Left colon (tissue), 2 donors: ENCODE measurements around the gene DMXL2. TPM values are rescaled to one million over a fixed set of nuclear protein-coding genes. Genes with fewer than 3 reads are reported as not detected.

ENCODE experiments used
- ATAC-seq: fragments of 200-7000 bp; cut with Tn5 transposase; one replicate; pipeline ENCODE4 v1.9.1; 2020; ENCODE audit warnings: mild to moderate bottlenecking, moderate library complexity
- DNase-seq, 2 donors: peaks; one replicate each; pipeline ENCODE4 v3.0.0-alpha.2; 2020
- intact Hi-C, 2 donors: fragments of 100-400 bp; cut with DNase I in 1 of 2; cut with micrococcal nuclease in 1 of 2; formaldehyde crosslinking; loops; one replicate each; pipeline versions ENCODE4 v1.11.2 to v1.14.0; 2022; cut with DNase I, micrococcal nuclease
- total RNA-seq, 2 donors: library from RNA; stranded (reverse); fragmentation: NEBNext Ultra II Directional; extraction: Animal tissue kit (Norgen Biotek cat#: 25700); gene quantifications; one replicate each; pipeline ENCODE4 v1.2.1, GENCODE V29; 2021
- donor health status: DM: no; HTN: no; CAD: no.
- donor health status: DM: yes; HTN: yes; CAD: no.

The DMXL2 gene
- total RNA-seq, 2 donors from 2014 or later: 37.7 to 42.0 TPM

DNA sequence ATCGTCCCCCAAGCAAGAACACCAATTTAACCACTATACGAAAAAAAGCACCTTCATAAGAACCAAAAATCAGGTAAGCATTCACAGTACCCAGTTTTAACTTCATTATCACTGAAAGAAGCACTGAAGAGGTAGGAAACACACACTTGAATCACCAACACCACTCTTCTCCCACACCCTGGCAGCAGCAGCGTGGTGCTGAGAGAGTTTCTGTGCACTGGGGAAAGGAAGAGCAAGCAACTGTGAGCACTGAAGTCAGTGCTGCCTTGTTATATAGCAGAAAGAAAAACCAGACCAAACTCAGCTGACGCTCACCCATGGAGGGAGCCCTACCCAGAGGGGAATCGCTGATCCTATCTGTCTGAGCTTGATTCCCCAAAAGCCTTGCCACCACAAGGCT, 98.2 kb downstream of the DMXL2 start:
- DNase-seq (no peak), ATAC-seq (no peak)
- intact Hi-C loops: no loop called here

DNA sequence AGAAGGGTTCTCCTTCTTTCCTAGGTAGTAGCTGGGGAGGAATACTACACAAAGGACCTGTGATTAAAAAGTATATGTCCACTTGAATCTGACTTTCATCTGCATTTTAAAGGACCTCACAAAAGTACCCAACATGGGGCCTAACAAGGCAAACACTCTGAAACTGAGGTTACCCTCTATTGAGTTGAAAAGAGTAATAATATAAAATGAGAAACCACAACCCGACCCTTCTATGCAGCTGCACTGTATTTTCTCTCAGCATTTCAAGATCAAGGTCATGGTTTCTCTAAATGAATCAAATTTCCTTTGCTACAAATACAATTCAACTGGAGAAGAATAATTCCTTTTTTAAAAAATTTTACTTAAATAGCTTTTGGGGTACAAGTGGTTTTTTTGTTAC, 106.3 kb downstream of the DMXL2 start:
- DNase-seq (no peak), ATAC-seq (no peak)
- intact Hi-C loops: no loop called here

DNA sequence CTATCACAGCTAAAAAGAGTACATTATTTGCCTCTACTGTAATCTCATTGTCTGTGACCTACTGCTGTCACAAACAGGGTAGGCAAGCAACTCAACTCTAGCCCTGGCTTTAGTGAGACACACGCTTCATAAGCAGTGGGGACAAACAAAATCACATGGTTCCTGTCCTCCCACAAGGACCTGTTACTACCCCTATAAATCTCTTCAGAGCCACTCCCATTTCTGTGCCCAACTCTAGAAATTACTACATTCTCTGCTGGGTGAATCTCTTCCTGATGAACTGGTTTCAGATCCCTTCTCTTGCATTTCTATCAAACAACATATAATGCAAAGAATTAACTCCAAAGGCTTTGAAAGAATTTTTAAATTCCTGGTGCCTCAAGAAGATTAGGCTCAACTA, 117.3 kb downstream of the DMXL2 start:
- ATAC-seq: no peak
- intact Hi-C loops: no loop called here
- DNase-seq: no peak

- intact Hi-C loops: no loop called here
- no peak for ATAC-seq
- DNase-seq: no peak
Measured at GRCh38 chr15:51503003-51503402, 119.6 kb downstream of the DMXL2 start.

GRCh38 chr15:51499379-51499976, 123.1 kb downstream of the DMXL2 start:
- peak; percentile 53 for ATAC-seq
- intact Hi-C loops: no loop called here
- DNase-seq: no peak

DNA sequence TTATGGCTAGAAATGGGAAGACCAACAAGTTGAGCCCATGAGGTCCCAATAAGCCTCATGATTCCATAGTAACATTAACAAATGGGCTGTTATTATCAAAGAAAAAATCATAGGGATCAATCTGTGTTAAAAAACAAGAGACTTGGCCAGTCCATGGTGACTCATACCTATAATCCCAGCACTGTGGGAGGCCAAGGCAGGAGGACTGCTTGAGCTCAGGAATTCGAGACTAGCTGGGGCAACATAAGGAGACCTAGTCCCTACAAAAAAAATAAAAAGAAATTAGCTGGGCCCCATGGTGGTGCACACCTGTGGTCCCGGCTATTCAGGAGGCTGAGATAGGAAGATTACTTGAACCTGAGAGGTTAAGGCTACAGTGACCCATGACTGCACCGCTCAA, 124.8 kb downstream of the DMXL2 start:
- DNase-seq: no peak
- intact Hi-C loops: no loop called here
- ATAC-seq: no peak

GRCh38 chr15:51496246-51496645, 126.3 kb downstream of the DMXL2 start:
- no peak for DNase-seq
- intact Hi-C loops: no loop called here
- no peak for ATAC-seq

DNA sequence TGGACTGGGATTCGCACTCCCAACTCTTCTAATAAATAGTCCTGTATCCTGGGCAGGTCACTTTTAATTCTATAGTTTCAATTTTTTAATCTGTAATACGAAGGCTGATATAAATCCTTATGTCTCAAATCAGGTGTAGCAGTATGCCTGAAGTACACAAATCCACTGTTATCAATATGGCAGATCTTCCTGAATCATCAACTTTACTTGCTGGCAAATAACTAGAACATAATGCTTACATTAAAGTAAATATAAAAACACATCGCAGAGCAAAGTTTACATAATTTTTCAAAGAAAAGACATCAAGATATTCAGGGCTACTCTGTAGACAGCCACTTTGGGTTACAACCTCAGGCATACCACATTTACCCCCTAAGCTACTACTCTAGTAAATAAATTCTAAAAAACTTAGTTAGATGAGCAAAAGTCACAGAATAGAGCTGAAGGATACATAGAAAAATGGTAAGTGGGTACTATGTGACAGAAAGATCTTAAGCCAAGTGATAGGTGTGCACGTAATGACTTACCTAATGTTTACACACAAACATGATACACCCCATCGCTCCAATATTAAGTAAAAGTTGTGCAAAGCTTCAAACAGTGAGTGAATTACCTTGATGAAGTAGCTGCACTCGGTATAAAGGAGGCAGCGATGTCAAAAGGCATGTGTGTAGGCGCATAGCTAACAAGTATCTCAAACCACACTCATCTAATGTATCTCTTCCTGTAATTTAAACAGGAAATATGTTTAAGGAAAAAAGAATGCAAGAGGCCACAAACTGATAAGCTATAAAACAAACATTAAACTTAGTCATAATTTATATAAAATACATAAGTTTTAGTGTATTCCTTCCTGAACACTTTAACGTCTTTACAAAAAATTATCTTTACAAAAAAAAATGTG, 127.9 kb downstream of the DMXL2 start:
- ATAC-seq (no peak), DNase-seq (no peak)
- intact Hi-C loops: no loop called here

- ATAC-seq (no peak), DNase-seq (no peak)
- intact Hi-C loops: no loop called here
Measured at GRCh38 chr15:51493892-51494291, 128.7 kb downstream of the DMXL2 start.

- intact Hi-C loops: no loop called here
- no peak for ATAC-seq
- DNase-seq: no peak
Measured at GRCh38 chr15:51492528-51492927, 130.0 kb downstream of the DMXL2 start.

DNA sequence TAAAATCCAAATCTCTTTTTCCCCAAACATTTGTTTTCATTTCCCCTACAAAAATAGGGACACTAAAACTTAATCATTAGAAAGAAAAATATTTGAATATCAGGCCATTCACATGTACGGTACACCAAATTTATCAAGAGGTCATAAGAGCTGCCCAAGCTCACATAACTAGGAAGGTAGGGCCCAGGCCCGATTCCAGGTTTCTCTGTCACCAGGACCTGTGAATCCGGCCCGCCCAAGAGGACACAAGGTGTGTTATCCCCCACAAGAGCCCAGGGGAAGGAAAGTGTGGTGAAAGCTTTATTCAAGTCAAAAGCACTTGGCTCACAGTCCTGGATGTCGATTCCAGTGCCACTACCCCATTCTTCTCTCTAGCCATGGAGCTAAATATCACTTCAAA, 130.6 kb downstream of the DMXL2 start:
- intact Hi-C loops: no loop called here
- no peak for DNase-seq
- no peak for ATAC-seq

DNA sequence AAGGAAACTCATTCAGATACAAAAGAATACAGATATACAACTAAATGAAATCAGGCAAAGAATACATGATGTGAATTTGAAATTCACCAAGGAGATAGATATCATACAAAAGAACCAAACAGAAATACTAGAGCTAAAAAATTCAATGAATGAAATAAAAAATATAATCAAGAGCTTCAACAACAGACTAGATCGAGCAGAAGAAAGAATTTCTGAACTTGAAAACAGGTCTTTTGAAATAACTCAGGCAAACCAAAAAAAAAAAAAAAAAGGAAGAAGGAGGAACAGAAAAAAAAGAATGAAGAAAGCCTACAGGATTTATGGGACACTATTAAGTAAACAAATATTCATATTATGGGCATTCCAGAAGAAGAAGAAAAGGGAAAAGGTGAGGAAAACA, 137.8 kb downstream of the DMXL2 start:
- intact Hi-C loops: no loop called here
- no peak for ATAC-seq
- DNase-seq: no peak

- intact Hi-C loops: no loop called here
- DNase-seq (no peak), ATAC-seq (no peak)
Measured at GRCh38 chr15:51483985-51484384, 138.6 kb downstream of the DMXL2 start.

GRCh38 chr15:51483520-51483919, 139.1 kb downstream of the DMXL2 start:
- ATAC-seq (no peak), DNase-seq (no peak)
- intact Hi-C loops: no loop called here

DNA sequence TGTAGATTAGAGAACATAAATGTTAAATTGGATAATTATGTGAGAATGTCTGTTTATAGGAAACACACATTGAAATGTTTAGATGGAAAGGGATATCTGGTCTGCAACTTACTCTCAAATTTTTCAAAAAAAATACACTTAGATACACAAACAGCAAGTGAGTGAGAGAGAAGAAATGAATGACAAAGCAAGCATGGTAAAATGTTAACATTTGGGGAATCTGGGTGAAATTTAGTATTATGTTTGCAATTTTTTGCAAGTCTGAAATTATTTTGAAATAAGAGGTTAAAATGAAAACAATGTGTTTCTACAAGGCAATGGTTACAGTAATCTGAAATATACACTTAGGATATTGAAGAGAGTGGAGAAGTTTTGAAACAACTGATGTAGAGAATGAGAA, 146.8 kb downstream of the DMXL2 start:
- DNase-seq: no peak
- intact Hi-C loops: no loop called here
- ATAC-seq: no peak

DNA sequence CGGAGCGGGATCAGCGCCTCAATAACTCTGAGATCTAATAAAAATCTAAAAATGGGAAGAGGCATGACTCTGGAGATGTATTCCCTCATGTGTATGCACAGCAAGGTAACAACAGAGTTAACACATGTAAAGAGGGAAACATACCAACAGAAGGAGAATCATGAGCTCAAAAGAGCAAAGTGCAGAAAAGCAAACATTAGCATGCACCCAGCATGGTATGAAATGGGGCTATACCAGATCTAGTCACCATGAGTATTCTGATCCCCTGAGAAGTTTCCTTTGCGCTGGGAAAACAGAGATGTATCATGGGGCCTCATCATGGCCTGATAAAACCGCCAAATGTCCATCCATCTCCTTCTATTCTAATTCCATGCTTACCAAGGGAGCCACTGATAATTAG, 152.1 kb downstream of the DMXL2 start:
- ATAC-seq (no peak), DNase-seq (no peak)
- intact Hi-C loops: no loop called here

DNA sequence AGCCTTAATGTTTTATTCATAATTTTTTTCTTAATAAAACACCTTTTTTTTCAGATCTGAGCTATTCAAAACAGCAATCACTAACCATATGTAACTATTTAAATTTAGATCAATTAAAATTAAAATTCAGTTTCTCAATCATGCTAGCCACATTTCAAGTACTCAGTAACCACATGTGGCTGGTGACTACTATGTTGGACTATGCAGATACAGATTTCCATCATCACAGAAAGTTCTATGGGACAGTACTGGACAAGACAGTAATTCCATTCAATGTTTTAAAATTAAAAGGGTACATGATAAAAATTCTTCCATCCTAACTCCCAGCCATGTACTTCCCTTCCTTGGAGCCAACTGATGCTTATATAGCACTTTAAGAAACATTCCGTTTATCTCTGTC, 161.8 kb downstream of the DMXL2 start:
- intact Hi-C loops: no loop called here
- ATAC-seq: no peak

DNA sequence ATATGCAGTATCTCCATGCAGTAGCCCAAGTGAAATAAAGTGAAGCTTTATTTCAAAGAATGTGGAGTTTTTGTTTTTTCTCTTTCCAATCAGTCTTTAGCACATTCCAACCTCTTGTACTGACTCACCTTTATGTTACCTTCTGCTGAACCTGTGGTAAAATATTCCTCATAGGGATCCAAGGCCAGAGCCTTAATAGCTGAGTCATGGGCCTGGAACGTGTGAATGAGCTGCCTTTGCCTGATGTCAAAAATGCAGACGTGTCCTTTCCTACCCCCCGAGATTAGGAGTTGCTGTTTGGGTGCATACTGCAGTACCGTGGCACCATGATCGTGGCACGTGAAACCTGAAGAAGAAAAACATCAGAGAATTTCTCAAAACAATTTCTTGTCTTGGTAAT, 172.6 kb downstream of the DMXL2 start:
- ATAC-seq (no peak), DNase-seq (no peak)
- intact Hi-C loops: no loop called here

More for the DNA sequence above, 161.8 kb downstream of the DMXL2 start:
- DNase-seq: no peak

- intact Hi-C loops: no loop called here
- no peak for ATAC-seq
- DNase-seq: no peak
Measured at GRCh38 chr15:51448622-51449399, 173.8 kb downstream of the DMXL2 start.
